Inflammatory macrophage treated with lipopolysaccharide for 4 hours (primary cell): ENCODE measurements around the gene BPI.
"Not testable (repeated sequence)": the region's sequence is repeated elsewhere in the genome, so short reads cannot be mapped to it uniquely, and the experiment has no call there.

ENCODE experiments used
- DNase-seq: peaks from one replicate; pipeline ENCODE4 v3.0.0-alpha.2; 2020

BPI gene

DNA sequence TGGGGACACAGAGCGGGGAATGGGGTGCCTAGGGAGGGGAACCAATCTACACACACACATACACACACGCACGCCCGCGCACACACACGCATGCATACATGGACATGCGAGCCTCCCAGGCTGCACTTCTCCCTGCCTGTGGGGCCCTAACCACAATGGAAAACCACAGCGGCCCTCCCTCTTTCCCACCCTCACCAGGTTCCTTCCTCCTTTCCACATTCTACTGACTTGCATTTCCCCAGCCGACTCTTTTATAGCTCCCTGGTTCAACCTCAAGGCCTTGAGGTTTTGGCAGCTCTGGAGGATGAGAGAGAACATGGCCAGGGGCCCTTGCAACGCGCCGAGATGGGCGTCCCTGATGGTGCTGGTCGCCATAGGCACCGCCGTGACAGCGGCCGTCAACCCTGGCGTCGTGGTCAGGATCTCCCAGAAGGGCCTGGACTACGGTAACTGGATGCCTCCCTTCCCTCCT is at the start of gene BPI:
BPI (plus strand) TSS at position 249 of the 472 bp plus-strand sequence; CDS start at position 317, 68 bp downstream.
- DNase-seq, result peak; percentile 83

DNA sequence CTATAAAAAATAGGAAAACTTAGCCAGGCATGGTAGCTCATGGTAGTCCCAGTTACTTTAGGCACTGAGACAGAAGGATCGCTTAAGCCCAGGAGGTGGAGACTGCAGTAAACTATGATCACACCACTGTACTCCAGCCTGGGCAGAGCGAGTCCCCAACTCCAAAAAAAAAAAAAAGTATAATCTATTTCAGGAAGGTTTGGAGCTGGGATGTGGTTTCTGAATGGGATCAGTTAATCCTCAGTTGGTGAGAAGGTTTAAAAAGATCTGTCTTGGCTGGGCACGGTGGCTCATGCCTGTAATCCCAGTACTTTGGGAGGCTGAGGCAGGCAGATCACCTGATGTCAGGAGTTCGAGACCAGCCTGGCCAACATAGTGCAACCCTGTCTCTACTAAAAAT is 49.3 kb upstream of the BPI start:
- not testable (repeated sequence) for DNase-seq

DNA sequence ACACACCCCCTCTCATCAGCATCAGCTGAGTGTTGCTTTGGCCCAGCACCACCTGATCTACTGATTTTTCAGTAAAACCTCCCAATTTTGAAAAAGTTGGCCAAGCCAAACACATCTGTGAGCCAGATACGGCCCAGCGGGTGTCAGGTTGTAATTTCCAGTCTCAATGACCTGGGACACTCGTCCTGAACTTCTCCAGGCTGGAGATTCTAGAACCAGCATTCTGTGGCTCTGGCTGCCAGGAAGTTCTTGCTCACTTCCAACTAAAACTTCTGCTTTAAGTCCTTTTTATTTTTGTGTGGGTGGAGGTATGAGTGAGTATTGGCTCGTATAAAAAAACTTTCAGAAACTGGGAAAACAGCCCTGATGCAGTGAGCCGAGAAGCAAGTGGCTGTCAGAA is 48.6 kb upstream of the BPI start:
- DNase-seq, result peak; percentile 76

DNA sequence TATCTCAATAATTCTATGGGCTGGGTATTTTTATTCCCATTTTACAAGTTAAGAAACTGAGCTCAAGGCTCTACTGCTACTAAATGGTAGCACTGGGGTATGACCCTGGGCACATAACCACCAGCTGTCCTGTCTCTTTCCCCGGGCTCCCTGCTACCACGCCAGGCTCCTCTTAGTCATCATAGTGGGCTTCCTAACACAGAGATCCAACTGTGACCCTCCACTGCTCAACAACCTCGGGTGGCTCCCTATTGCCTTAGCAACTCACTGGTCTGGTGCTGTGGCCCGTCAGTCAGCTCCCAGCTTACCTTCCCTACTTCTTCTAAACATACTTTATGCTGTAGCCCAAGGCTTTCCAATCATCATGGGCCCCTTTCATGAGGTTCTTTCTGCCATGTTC is 47.9 kb upstream of the BPI start:
- no peak for DNase-seq

DNA sequence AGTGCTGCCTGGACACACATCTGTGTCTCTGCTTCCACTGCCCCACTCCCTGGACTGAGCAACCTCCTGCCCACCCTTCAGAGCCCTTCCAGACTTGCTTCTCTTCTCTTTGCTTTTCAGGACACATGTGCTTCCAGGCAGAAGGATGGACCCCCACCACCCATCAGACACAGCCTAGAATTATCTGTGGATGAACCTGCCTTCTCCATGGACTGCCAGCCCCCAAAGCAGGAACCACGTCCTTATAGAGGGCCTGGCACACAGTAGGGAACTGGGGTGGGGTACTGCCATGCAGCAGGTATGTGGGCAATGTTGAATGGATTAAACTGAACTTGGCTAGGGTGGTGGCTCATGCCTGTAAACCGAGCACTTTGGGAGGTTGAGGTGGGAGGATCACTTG is 47.0 kb upstream of the BPI start:
- DNase-seq, result no peak

DNA sequence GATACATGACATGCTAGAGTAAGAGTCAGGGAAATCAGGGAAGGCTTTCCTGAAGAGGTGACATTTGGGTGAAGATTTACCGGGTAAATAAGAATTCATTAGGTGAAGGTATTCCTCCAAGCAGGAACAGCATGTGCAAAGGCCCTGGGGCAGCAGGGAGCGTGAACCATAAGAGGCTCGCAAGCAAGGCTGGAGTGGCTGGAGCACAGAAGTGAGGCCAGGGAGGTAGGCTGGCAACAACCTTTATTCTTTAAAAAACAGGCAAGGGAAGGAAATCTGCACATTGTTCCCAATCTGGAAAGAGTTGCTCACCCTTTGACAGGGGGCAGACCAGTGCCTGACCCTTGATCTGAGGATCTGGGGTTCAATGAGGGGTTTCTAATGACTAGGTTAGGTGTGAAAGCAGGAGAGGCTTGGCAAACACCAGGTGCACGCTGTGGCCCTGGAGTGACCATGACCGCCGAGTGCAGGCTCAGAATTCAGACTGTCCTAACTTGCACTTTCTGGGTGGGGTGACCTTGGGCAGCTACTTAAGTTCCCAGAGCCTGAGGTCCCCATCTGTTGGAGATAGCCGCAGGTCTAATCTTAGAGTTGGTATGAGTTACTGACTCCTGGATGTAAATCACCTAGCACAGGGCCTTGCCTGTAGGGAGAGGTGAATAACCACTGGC is 45.3 kb upstream of the BPI start:
- no peak for DNase-seq

DNA sequence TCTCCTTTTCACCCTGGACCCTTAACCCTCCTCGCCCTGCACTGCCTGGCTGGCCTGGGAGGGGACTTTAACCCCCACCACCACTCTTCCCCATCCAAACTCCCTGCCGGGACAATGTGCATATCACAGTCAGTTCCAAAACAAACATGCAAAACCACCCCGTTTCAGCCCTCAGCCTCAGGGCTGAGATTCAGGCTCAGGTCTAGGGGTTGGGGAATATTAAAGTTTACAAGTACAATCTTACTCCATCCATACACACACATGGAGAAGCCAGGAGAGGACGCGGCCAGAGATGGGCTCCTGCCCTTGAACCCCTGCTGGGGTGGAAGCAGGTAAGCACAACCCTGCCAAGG is 44.0 kb upstream of the BPI start:
- no peak for DNase-seq

DNA sequence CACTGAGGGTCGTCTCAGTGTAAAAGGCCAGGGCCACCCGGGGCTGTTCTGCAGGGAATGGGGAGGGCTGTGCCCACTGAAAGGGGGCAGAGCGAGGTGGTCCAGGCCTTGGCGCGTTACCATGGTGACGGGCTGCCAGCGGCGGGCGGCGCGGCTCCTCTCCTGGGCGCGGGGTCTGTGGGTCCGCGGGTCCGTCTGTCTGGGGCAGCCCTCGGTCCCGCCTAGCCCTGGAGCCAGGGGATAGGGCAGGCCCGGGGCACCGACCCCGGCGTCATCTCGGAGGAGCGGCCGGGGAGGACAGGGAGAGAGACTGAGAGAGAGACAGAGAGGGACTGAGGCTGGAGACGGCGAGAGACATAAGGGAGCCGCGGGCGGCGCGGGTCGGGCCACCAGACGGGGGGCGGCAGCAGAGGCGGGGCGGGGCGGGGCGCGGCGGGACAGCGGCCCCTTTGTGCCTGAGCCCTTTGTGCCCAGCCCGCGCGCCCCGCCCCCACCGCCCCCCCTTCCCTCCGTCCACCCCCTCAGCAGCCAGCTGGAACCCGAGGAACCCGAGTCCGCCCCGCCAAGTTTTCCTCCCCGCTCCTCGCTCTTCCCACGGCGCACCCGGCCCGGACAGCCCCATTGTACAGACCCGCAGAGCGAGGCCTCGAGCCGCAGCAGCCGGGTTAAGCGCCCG is 43.4 kb upstream of the BPI start, which contains the start of gene KIAA1755:
KIAA1755 (minus strand) TSS at position 358 of the 676 bp plus-strand sequence; CDS start at position 123, 235 bp downstream.
- no peak for DNase-seq

DNA sequence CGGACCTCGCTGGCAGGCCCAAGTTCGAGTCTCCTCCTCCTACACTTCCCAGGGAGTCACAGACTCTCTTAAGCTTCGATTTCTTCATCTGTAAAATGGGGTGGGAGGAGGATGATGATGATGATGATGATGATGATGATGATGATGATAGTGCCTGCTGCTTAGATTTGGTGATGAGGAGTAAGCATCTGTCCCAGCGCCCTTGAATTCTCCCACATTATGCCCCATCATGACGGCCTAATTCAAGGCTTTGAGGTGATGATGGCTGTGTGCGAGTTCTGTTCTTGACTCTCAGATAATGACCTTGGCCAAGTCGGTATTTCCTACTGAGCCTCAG is 42.9 kb upstream of the BPI start:
- no peak for DNase-seq

DNA sequence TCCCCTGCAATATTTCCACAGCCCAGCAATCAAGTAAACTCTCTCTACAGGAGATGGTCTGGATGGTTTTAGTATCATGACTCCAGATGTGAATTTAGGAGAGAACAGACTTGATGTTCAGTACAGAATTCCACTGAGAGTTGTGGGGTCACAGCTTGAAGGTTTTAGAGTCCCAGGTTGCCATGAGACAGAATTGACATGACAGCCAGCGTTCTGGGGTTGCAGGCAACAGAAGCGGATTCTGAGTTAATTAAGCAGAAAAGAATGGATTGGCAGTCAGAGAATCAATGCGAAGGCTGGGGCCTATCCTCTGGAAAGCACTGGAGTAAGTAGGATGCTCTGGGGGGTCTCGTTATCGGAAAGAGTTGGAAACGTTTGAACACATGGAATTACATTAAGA is 41.0 kb upstream of the BPI start:
- no peak for DNase-seq

DNA sequence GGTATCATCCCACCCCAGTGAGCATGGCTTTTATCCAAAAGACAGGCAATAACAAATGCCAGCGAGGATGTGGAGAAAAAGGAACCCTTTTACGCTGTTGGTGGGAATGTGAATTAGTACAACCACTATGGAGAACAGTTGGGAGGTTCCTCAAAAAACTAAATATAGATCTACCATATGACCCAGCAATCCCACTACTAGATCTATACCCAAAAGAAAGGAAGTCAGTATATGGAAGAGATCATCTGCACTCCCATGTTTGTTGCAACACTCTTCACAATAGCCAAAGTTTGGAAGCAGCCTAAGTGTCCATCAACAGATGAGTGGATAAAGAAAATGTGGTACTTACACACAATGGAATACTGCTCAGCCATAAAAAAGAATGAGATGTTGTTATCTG is 37.5 kb upstream of the BPI start:
- peak; percentile 55 for DNase-seq

DNA sequence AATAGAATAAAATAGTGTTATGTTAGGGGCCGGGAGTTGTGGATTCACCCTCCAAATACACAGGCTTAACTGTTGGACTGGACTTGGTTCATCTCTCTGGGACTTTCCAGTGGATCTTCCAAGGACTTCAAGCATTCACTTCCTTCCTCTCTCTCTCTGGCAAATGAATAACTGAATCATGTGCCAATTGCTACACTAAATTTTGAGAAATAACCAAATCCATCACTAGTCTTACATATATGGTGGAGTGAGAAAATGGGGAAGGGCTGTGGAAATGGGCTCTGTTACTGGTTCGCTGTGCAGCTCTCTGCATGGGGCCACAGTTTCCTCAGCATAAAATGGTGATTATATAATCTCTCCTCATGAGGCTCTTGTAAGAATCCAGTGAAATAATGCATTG is 36.7 kb upstream of the BPI start:
- DNase-seq, result peak; percentile 94

DNA sequence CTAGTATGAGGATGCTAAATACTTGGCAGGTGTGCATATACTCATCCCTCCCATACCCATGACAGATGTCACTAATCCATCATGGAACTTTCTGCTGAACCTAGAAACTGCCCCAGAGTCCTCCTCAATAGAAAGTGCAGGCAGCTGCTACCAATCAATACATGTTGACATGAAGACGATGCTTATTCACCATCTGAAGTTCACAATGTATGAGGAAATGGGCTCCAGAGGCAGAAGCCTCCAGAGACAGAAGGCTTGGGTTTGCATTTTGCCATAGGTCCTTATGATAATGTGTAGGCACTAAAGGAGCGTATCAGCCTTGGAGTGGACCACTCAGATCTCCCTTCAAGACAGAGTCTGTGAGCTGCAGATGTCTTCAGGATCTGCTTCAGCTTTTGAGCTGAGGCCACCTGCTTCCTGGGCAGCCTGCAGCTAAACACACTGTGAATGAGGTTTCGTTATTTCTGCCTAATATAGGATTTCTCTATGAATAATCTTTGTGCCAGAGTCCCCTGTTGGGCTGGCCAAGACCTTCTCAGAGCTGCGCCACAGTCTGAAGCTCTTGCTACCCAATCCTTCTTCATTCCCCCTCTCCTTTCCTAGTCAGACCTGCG is 35.9 kb upstream of the BPI start:
- no peak for DNase-seq

DNA sequence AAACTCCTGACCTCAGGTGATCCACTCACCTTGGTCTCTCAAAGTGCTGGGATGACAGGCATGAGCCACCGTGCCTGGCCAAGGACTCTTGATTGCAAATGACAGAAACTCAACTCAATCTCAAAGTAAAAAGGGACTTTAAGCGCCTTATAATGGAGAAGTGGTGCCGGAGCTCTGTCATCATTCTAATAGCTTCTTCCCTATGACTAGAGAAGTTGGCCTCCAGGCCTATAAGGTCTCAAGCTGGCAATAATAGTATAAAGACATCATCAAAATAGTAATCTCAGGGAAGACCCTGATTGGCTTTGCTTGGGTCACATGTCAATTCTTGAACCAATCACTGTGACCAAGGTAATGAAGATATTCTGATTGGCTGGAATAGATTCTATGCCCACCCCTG is 34.9 kb upstream of the BPI start:
- peak; percentile 77 for DNase-seq

DNA sequence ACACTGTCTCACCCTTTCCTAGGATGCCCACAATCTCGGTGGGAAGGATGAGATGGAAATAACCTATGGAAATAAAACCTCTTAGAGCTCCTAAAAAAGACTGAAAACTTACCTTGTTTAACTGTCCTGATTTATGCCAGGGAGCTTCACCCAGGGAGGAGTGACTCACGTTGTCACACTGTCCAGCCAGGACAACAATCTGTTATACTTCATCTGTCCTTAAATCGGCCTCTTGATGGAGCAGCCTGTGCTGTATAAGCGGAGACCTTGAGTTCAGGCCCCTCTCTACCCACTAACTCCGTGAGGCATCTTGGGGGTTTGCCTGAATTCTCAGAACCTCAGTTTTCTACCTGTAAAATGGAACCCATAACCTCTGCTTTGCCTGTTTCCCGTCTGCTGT is 34.2 kb upstream of the BPI start:
- DNase-seq, result no peak

DNA sequence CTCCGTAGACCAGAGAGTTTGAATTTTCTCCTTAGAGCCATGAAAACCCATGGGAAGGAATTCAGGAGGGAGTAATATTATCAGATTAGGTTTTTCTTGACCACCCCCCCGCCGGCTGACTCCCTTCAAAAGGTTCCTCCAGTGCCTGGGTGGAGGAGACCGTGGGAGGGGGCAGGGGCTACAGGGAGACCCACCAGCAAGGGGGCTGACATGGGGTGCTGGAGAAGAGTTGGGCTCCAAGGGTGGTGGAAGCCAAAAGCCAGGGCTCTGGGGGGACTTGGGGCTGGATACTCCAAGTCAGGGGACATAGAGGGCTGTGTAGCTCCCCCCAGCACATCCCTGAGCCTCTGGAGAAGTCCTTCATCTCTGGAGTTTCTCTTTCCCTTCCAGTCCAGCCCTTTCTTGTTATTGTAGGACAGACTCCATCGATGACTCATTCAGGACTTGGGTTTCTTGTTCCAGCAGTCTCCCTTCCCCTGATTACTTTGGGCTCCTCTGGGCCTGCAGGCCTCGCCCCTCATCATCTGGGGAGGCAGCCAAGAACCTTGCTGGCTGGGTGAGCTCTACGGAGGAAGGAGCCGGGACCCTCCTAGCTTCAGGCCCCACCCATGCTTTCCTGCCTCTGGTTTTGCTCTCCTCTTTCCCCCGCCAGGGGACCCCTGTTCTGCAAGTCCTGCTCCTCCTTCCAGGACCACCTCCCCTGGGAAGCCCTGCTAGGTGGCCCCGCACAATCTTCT is 32.9 kb upstream of the BPI start:
- DNase-seq, result peak; percentile 89

DNA sequence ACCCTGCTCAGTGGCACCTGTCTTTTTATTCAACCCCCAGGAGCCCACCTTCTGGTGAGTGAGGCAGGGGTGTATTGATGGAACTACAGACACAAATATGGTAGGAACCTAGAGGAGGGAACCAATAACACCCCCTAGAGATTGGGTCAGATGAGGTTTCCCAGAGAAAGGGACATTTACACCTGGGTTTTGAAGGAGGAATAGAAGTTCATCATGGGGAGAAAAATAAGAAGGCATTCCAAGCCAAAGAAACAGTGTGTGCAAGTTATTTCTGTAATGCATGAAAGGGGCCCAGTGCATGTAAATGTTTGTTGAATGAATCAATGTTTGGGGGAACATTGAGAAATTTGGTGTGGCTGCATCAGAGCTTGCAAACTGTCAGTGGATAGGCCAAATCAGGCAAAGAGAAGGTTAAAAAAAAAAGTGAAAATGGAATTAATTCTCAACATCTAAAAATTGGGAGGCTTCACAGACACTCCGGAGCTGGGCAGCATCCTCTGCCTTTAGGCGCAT is 32.3 kb upstream of the BPI start:
- DNase-seq, result no peak

DNA sequence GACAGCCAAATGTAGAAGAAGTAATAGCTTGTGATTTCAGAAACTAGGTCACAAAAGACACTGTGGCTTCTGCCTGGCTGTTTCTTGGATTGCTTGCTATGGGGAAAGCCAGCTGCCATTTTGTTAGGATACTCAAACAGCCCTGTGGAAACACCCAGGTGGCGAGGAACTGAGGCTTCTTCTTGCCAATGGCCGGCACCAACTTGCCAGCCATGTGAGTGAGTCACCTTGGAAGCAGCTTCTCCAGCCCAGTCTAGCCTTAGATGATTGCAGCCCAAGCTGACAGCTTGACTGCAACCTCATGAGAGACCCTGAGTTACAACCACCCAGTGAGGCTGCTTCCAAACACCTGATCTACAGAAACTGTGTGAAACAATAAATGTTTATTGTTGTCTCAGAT is 31.6 kb upstream of the BPI start:
- peak; percentile 28 for DNase-seq

DNA sequence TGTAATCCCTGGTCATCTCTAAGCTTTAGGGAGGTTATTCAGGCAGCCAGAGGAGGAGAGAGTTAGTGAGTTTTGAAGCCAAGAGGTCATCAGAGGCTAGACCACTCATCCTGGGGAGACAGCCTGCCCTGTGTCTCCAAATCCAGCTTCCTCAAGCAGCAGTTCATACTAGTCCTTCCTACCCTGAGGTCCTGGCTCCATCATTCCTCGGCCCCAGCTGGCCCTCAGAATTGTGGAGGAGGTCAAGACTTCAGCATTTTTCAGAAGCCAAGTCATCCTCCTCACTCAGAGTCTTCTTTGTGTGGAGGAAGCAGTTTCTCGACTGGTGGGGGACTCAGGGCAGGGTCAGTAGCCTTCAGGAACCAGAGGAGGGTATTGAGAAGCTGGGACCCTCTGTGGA is 31.0 kb upstream of the BPI start:
- DNase-seq, result no peak

DNA sequence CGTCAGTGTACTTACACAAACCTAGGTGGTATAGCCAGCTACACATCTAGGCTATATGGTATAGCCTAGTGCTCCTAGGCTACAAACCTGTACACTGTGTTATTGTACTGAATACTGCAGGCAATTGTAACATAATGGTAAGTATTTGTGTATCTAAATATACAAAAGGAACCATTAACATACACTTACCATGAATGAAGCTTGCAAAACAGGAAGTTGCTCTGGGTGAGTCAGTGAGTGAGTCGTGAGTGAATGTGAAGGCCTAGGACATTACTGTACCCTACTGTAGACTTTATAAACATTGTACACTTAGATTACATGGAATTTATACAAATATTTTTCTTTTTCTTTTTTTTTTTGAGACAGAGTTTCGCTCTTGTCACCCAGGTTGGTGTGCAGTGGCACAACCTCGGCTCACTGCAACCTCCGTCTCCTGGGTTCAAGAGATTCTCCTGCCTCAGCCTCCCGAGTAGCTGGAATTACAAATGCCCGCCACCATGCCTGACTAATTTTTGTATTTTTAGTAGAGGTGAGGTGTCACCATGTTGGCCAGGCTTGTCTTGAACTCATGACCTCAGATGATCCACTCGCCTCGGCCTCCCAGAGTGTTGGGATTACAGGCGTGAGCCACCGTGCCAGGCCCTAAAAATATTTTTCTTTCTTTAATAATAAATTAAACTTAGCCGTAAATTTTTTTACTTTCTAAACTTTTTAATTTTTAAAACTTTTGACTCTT is 28.0 kb upstream of the BPI start:
- peak; percentile 87 for DNase-seq

DNA sequence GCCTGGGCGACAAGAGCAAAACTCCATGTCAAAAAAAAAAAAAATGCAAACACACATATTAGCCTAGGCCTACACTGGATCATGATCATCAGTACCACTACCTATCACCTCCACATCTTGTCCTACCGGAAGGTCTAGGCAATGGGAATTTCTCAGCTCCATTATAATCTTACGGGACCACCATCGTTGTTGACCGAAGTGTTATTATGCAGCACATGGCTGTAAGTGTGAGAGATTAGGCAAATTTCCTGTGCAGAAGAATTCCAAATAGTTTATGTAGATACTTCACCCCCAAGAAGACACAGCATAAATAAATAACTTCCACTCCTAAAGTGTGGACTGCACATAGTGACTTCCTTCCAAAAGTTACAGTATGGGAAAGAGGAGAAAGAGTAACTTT is 26.7 kb upstream of the BPI start:
- no peak for DNase-seq

DNA sequence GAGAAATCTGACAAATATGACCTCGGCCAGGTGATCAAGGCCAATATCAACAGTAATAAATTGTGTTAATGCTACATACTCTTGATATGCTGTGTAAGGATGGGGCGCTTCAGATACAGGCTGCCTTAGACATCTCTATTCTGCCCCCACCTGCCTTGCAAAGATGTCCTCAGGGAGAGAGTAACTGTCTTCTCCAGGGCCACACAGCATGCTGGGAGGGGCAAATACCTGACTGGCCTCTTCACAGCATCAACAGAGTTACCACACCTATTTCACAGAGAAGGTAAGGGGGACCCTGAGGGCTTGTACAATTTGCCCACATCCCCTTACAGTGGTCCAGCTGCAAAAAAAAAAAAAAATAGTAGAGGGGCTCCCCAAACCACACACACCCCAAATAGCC is 26.3 kb upstream of the BPI start:
- DNase-seq, result no peak

DNA sequence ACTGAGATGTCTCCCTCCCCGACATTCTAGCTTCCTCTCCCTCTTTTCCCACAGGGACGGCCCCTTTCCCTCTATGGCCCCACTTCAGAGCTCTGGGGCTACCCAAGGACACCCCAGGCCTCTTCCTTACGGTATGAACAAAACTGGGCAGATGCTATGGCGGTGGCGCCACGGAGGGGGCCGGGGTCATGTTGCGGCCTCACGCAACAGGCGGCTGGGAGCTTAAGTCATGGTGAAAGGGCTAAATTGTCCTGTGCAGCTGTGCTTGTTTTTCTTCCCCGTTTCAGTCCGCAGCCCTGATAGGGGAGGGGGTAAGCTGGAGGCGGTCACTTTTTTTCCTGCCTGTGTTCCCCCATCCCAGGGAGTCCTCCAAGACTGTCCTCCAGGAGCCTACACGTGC is 25.8 kb upstream of the BPI start:
- no peak for DNase-seq
